Measurements from ENCODE around the gene DHRS7C. TPM values are rescaled to one million over a fixed set of nuclear protein-coding genes. Genes with fewer than 3 reads are reported as not detected.

DHRS7C gene
- total and polyA plus RNA-seq, 2 experiments from 2014 or later, result 0.63 TPM; not detected in 1

GRCh38 chr17:9798724-9799123 lies 7.3 kb upstream of the DHRS7C start:
- TF ChIP-seq CTCF (IDR thresholded peaks at IDR 0.05; ENCODE audit: low read depth, low read length), result no peak
- peaks cover 4% of the 10 kb centered on the region for H3K27me3 ChIP-seq
- no peak overlapping the region for H3K4me3 ChIP-seq
- H3K9me3 ChIP-seq (ENCODE audit: low read depth), result no peaks in the 10 kb centered on the region
- no peak overlapping the region for H3K27ac ChIP-seq
- peaks cover 11% of the 10 kb centered on the region for H3K4me1 ChIP-seq (ENCODE audit: low read depth)
- DNase-seq (ENCODE audit: low read depth in 1 of 2, low spot score in 1 of 2), result peak in 1 of 2 donors; percentile 10
- H3K36me3 ChIP-seq, result no peaks in the 10 kb centered on the region

- Histone ChIP-seq H3K27me3 (peaks cover 4% of the 10 kb centered on the region), H3K27ac (no peak overlapping the region), H3K9me3 (ENCODE audit: low read depth) (no peaks in the 10 kb centered on the region), H3K36me3 (no peaks in the 10 kb centered on the region), H3K4me1 (ENCODE audit: low read depth) (peaks cover 11% of the 10 kb centered on the region), H3K4me3 (no peak overlapping the region)
- no peak for DNase-seq (ENCODE audit: low read depth in 1 of 2, low spot score in 1 of 2)
- TF ChIP-seq CTCF (IDR thresholded peaks at IDR 0.05; ENCODE audit: low read depth, low read length), result no peak
Observed at GRCh38 chr17:9798008-9798407, 6.6 kb upstream of the DHRS7C start.

GRCh38 chr17:9792181-9792840 lies 919 bp upstream of the DHRS7C start:
- no peak for DNase-seq (ENCODE audit: low read depth in 1 of 2, low spot score in 1 of 2)
- TF ChIP-seq CTCF (IDR thresholded peaks at IDR 0.05; ENCODE audit: low read depth, low read length), result no peak
- Histone ChIP-seq H3K27ac (no peak overlapping the region), H3K27me3 (peaks cover 4% of the 10 kb centered on the region), H3K36me3 (no peaks in the 10 kb centered on the region), H3K4me3 (no peak overlapping the region), H3K9me3 (ENCODE audit: low read depth) (no peaks in the 10 kb centered on the region), H3K4me1 (ENCODE audit: low read depth) (peaks cover 25% of the 10 kb centered on the region)

GRCh38 chr17:9790316-9790715 lies 1.1 kb downstream of the DHRS7C start:
- H3K27ac ChIP-seq, result no peak overlapping the region

GRCh38 chr17:9788601-9789000 lies 2.8 kb downstream of the DHRS7C start:
- Histone ChIP-seq H3K4me1 (ENCODE audit: low read depth) (peaks cover 25% of the 10 kb centered on the region), H3K27me3 (no peaks in the 10 kb centered on the region), H3K9me3 (ENCODE audit: low read depth) (no peaks in the 10 kb centered on the region), H3K27ac (no peak overlapping the region), H3K36me3 (no peaks in the 10 kb centered on the region), H3K4me3 (no peak overlapping the region)
- DNase-seq (ENCODE audit: low read depth in 1 of 2, low spot score in 1 of 2), result no peak
- TF ChIP-seq CTCF (IDR thresholded peaks at IDR 0.05; ENCODE audit: low read depth, low read length), result no peak

More at GRCh38 chr17:9790316-9790715, 1.1 kb downstream of the DHRS7C start:
- H3K27me3 ChIP-seq, result no peaks in the 10 kb centered on the region
- no peaks in the 10 kb centered on the region for H3K9me3 ChIP-seq (ENCODE audit: low read depth)
- no peaks in the 10 kb centered on the region for H3K36me3 ChIP-seq
- no peak for DNase-seq (ENCODE audit: low read depth in 1 of 2, low spot score in 1 of 2)
- H3K4me1 ChIP-seq (ENCODE audit: low read depth), result peaks cover 25% of the 10 kb centered on the region
- H3K4me3 ChIP-seq, result no peak overlapping the region
- TF ChIP-seq CTCF (IDR thresholded peaks at IDR 0.05; ENCODE audit: low read depth, low read length), result no peak
